ENCODE measurements around the gene SCFD2. TPM values are rescaled to one million over a fixed set of nuclear protein-coding genes. Genes with fewer than 3 reads are reported as not detected.

The SCFD2 gene
- total and polyA plus RNA-seq, 12 donors = 2.9 to 15.0 (median 9.7) TPM

DNA sequence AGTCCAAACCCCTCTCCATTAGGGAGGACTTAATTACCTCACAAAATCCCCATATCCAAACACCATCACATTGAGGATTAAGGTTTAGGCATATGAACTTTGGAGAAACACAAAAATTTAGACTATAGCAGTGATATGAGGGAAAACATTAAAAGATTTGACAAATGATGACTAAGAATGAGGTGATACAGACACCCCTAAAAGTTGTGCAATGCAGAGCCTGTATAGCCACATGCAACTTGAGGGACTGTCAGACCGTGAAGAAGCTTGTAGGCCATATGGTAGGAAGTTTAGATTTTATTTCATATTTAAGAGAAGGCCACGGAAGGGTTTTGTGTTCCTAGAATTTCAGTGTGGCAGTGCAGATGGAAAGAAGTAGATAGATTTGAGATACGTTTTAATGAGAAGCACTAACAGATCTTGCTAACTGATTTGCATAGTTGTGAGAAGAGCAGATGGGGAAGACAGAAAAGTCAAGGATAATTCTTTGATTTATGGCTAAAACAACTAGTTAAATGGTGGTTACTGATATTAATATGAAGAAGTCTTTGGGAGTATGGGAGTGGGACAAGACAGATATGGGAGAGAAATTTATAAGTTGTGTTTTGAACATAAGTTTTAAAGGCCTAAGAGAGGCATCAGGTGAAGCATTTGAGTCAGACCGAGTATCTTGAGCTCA, 6.1 kb upstream of the SCFD2 start:
- H3K4me3 ChIP-seq = no peak overlapping the region
- H3K27ac ChIP-seq = no peak overlapping the region
- no peak for TF ChIP-seq CTCF (IDR thresholded peaks at IDR 0.05)
- H3K4me1 ChIP-seq = peaks cover 0 to 3% (median 0%) of the 10 kb centered on the region in 9 donors
- intact Hi-C loops (cut with DNase I) = loop anchor here in 3 of 10 donors (10.0 kb wide), 4 partner anchors 177 to 863 kb away; partner anchors contain the start of gene PDGFRA (in 1 of the 3)
- no peak for ATAC-seq
- no peaks in the 10 kb centered on the region for H3K9me3 ChIP-seq
- DNase-seq = no peak
- peaks cover 0 to 33% (median 11%) of the 10 kb centered on the region in 7 donors for H3K27me3 ChIP-seq
- 75 to 82% methylated on average over 4 of the region's 4 CpGs for WGBS, 2 donors
- no peaks in the 10 kb centered on the region for H3K36me3 ChIP-seq

- WGBS, 2 donors = 83 to 86% methylated on average over 3 of the region's 3 CpGs
- DNase-seq = no peak
- H3K9me3 ChIP-seq = no peaks in the 10 kb centered on the region
- H3K36me3 ChIP-seq = no peaks in the 10 kb centered on the region
- H3K4me1 ChIP-seq = peaks cover 0 to 6% (median 5%) of the 10 kb centered on the region in 9 donors
- peaks cover 0 to 33% (median 11%) of the 10 kb centered on the region in 7 donors for H3K27me3 ChIP-seq
- no peak overlapping the region for H3K27ac ChIP-seq
- no peak for TF ChIP-seq CTCF (IDR thresholded peaks at IDR 0.05)
- intact Hi-C loops (cut with DNase I) = loop anchor here in 3 of 10 donors (10.0 kb wide), 4 partner anchors 176 to 864 kb away; partner anchors contain the start of gene PDGFRA (in 1 of the 3)
- ATAC-seq = no peak
- H3K4me3 ChIP-seq = no peak overlapping the region
Measured at GRCh38 chr4:53371049-53371448, 5.2 kb upstream of the SCFD2 start.

- intact Hi-C loops (cut with DNase I) = loop anchor here in 2 of 10 donors (10.0 kb wide), 1 partner anchor 353 kb away; no protein-coding TSS in a partner anchor
- DNase-seq (no peak), ATAC-seq (no peak)
- Histone ChIP-seq H3K4me3 (no peak overlapping the region), H3K4me1 (peaks cover 0 to 30% (median 27%) of the 10 kb centered on the region in 9 donors), H3K27ac (no peak overlapping the region), H3K9me3 (no peaks in the 10 kb centered on the region), H3K27me3 (peaks cover 0 to 33% (median 11%) of the 10 kb centered on the region in 7 donors), H3K36me3 (no peaks in the 10 kb centered on the region)
- no peak for TF ChIP-seq CTCF (IDR thresholded peaks at IDR 0.05)
- WGBS, 2 donors = 73 to 85% methylated on average over 2 of the region's 2 CpGs
Measured at GRCh38 chr4:53367721-53368120, 1.9 kb upstream of the SCFD2 start.

- WGBS, 2 donors = 16 to 19% methylated on average over 8 of the region's 8 CpGs
- peak overlapping the region in 7 of 10 donors; percentile 14 to 78 (median 68) for H3K27ac ChIP-seq
- H3K4me1 ChIP-seq = peaks cover 0 to 39% (median 29%) of the 10 kb centered on the region in 9 donors
- ATAC-seq = no peak
- intact Hi-C loops (cut with DNase I) = loop anchor here in 4 of 10 donors (1.0 to 10.0 kb wide), 2 partner anchors 11 to 352 kb away; partner anchors contain the start of gene FIP1L1 (in 2 of the 4)
- TF ChIP-seq CTCF (IDR thresholded peaks at IDR 0.05) = no peak
- DNase-seq = no peak
- peaks cover 0 to 7% (median 0%) of the 10 kb centered on the region in 9 donors for H3K36me3 ChIP-seq
- peak overlapping the region; percentile 69 to 98 (median 88) for H3K4me3 ChIP-seq
- H3K27me3 ChIP-seq = peaks cover 0 to 30% (median 11%) of the 10 kb centered on the region in 7 donors
- no peaks in the 10 kb centered on the region for H3K9me3 ChIP-seq
Measured at GRCh38 chr4:53366301-53366716, 448 bp upstream of the SCFD2 start.

Measured in heart right ventricle (tissue), 16 donors.